ENCODE measurements around the gene CYSTM1.
A peak's percentile ranks its signal among the peaks of the same experiment; 100 is the strongest.

The CYSTM1 gene

GRCh38 chr5:140258016-140258415 is 83.0 kb downstream of the CYSTM1 start:
- peak; percentile 36 for DNase-seq (ENCODE audit: low spot score)

DNA sequence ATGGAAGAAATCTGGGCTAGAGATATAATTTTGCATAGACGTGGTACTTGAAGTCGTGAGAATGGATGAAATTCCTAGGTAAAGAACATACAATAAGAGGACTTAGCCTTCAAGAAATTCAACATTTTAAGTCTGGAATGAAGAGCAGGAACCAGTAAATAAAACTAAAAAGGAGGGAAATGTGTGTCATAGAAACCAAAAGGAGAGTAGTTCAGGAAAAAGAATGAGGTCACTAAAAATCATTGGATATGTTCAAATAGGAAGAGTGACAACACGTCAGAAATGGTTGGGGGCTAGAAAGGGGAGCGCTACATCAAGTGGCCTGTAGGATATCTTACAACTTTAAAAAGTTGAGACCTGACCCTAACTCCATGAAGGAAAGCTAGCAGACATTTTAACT is 83.9 kb downstream of the CYSTM1 start:
- no peak for DNase-seq (ENCODE audit: low spot score)

- DNase-seq (ENCODE audit: low spot score): no peak
Observed at GRCh38 chr5:140259500-140259899, 84.5 kb downstream of the CYSTM1 start.

- no peak for DNase-seq (ENCODE audit: low spot score)
Observed at GRCh38 chr5:140260089-140260656, 85.2 kb downstream of the CYSTM1 start.

GRCh38 chr5:140261403-140262171 is 86.6 kb downstream of the CYSTM1 start:
- DNase-seq (ENCODE audit: low spot score): peak; percentile 86

DNA sequence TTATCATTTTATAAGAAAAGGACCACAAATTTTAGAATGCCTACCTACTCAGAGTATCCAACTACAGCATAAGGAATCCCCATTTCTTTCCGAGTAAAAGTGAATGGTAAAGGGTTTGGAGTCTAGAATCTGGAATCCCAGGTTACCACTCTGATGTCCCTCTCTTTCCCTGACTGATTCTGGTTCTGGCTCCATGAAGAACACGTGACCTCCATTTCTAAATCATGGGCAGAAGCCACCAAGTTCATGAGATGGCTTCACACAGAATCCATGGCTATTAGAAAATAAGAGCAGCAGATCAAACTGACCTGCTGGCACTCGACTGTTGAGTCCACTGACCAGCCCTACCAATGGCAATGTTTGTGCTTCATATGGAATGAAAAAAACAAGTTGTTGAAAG is 87.2 kb downstream of the CYSTM1 start:
- DNase-seq (ENCODE audit: low spot score): no peak

- no peak for DNase-seq (ENCODE audit: low spot score)
Observed at GRCh38 chr5:140262839-140263238, 87.9 kb downstream of the CYSTM1 start.

GRCh38 chr5:140265845-140266244 is 90.9 kb downstream of the CYSTM1 start:
- DNase-seq (ENCODE audit: low spot score): no peak

DNA sequence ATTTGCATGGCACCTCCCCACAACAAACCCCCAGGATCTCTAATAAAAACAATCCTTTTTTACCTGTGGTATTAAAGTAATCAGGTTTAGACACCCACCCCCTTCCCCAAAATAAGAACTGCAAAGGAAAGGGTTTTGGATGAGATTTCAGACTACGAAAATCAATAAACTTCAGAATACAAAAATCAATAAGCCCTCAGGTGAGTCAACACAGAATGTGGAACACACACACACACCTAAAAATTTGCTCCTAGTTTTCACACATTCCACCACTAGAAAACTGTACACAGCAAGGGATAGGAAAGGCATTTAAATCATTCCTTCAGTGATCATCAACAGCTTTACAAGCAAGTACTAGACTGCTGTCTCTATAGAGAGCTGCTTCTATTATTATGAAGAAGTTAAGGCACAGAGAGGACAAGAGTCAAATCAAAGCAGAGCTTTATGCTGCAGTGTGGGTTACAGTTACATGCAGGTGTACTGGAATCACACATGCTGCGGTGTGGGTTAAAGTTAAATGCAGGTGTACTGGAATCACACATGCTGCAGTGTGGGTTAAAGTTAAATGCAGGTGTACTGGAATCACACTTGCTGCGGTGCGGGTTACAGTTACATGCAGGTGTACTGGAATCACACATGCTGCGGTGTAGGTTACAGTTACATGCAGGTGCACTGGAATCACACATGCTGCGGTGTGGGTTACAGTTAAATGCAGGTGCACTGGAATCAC is 91.6 kb downstream of the CYSTM1 start:
- DNase-seq (ENCODE audit: low spot score): no peak

DNA sequence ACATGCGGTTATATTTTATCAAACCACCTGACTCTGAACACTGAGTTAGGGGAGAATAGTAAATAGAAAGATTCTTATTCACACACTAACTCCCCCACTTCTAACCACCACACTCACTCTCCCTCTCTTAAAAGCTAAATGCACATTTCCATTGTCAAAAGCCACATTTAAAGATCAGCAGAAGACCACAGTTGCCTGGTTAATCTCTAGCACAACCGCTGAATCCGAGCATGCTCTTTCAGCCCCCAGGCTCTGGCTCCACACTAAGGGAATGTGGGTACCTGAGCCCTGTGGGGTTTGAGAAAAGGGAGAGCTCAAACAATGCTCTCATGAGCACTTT is 92.2 kb downstream of the CYSTM1 start:
- no peak for DNase-seq (ENCODE audit: low spot score)

DNA sequence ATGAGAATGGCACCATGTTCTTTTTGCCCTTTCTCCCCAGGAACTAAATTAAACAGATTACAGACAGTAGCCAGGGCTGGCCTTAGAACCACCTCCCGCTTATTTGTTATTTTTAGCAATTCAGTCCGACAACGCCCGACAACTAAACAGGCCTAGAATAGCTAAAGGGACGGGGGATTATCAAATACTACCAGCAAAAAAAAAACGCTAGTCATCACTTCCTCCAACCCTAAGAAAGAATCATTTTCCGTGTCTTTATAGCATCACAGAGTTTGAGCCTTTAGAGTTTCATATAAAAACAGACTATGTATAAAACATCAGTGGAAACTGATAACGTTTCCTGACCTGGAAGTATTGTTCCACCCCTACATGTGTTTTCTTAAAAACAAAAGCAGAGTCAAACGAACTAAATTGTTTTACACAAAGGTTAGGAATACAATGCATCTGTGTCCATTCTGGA is 92.6 kb downstream of the CYSTM1 start:
- no peak for DNase-seq (ENCODE audit: low spot score)

DNA sequence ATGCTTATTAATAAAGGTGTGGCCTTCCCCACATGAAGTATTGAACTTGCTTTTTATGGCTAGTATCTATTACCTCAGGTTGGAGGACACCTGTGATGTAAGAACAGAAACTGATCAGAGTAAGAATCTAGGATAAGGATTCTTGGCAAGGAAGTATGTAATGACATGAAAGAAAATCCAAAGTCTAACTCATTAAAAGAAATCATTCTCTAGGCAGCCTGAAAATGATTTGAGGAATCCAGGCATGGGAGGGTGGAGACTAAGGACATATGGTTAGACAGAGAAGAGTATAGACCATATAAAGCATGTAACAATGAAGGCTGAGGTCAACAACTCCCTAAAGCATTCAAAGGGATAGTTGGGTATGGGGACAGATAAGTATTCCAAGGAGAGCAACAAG is 95.0 kb downstream of the CYSTM1 start:
- DNase-seq (ENCODE audit: low spot score): no peak

GRCh38 chr5:140273401-140273877 is 98.5 kb downstream of the CYSTM1 start:
- DNase-seq (ENCODE audit: low spot score): no peak

GRCh38 chr5:140275837-140276236 is 100.8 kb downstream of the CYSTM1 start:
- no peak for DNase-seq (ENCODE audit: low spot score)

- DNase-seq (ENCODE audit: low spot score): no peak
Observed at GRCh38 chr5:140282266-140282665, 107.3 kb downstream of the CYSTM1 start.

- DNase-seq (ENCODE audit: low spot score): no peak
Observed at GRCh38 chr5:140284013-140284412, 109.0 kb downstream of the CYSTM1 start.

DNA sequence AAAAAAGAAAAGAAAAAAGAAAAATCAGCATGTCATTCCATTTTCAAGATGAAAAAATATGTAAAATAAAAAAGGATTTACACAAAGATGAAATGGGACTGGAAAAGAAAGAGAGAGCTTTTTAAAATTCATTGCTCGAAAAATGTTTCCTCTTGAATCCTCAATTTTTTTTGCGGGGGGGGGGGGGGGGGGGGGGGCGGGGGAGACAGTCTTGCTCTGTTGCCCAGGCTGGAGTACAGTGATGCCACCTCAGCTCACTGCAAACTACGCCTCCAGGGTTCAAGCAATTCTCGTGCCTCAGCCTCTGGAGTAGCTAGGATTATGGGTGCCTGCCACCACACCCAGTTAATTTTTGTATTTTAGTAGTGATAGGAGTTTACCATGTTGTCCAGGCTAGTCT is 111.4 kb downstream of the CYSTM1 start:
- no peak for DNase-seq (ENCODE audit: low spot score)

DNA sequence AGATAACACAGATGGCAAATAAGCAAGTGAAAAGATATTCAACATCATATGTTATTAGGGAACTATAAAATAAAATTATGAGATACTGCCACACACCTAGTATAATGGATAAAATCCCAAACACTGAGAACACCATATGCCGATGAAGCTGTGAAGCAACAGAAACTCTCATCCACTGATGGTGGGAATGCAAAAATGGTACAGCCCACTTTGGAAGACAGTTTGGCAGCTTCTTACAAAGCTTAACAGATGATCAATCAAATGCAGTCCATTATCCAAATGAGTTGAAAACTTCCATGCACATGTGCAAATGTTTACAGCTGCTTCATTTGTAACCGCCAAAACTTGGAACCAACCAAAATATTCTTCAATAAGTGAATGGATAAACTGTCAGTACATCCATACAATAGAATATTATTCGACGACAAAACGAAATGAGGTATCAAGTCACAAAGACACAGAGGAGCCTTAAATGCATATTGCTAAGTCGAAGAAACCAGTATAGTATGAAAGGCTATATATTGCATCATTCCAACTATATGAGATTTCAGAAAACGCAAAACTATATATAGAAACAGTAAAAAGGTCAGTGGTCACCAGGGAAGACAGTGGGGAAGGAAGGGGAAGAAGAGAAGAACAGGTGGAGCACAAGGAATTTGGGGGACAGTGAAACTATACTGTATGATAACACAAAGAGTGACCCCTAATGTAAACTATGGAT is 113.0 kb downstream of the CYSTM1 start:
- DNase-seq (ENCODE audit: low spot score): no peak

- DNase-seq (ENCODE audit: low spot score): no peak
Observed at GRCh38 chr5:140292212-140293036, 117.4 kb downstream of the CYSTM1 start.

All from GM03348 (cell line).